Liver (tissue), 3 donors: Measurements from ENCODE around the gene IFIH1.

Source experiments
- CTCF ChIP-seq: fragments of 150-350 bp; IDR thresholded peaks from 2 replicates; pipeline ENCODE4 v1.5.1; 2017; ENCODE audit warnings: improper control_type of control experiment, low read depth, low read length; ENCODE audit not compliant: missing input control
- EGR1 ChIP-seq, 2 donors: IDR thresholded peaks; 2 replicates each; pipeline ENCODE4 v1.6.1; 2016 to 2018; ENCODE audit warnings: antibody characterized with exemption in 2 of 2, low read depth in 2 of 2
- FOXA1 ChIP-seq: IDR thresholded peaks from 2 replicates; pipeline ENCODE4 v1.6.1; 2016; ENCODE audit warnings: antibody characterized with exemption
- RAD21 ChIP-seq, 2 donors: IDR thresholded peaks; 2 replicates each; pipeline ENCODE4 v1.6.1; 2016; ENCODE audit warnings: antibody characterized with exemption in 2 of 2, mild to moderate bottlenecking in 2 of 2
- RXRA ChIP-seq, 2 donors: IDR thresholded peaks; 2 replicates each; pipeline ENCODE4 v1.6.1; 2017 to 2018; ENCODE audit warnings: antibody characterized with exemption in 2 of 2, mild to moderate bottlenecking in 1 of 2
- TAF1 ChIP-seq: conservative IDR thresholded peaks from 2 replicates; pipeline ENCODE4 v1.6.1; 2016; ENCODE audit warnings: antibody characterized with exemption, mild to moderate bottlenecking
- YY1 ChIP-seq: IDR thresholded peaks from 2 replicates; pipeline ENCODE4 v1.6.1; 2016; ENCODE audit warnings: antibody characterized with exemption, mild to moderate bottlenecking
- ZBTB33 ChIP-seq: IDR thresholded peaks from 2 replicates; pipeline ENCODE4 v1.6.1; 2016; ENCODE audit warnings: antibody characterized with exemption
- TF ChIP-seq, protein P1 (sequence below): IDR thresholded peaks from 2 replicates; pipeline ENCODE4 v1.6.1; 2016; ENCODE audit warnings: antibody characterized with exemption
- TF ChIP-seq, protein P2 (sequence below): IDR thresholded peaks from 2 replicates; pipeline ENCODE4 v1.6.1; 2016; ENCODE audit warnings: antibody characterized with exemption
- TF ChIP-seq, protein P3 (sequence below): IDR thresholded peaks from 2 replicates; pipeline ENCODE4 v1.6.1; 2016; ENCODE audit warnings: antibody characterized with exemption, mild to moderate bottlenecking
- donor health status: healthy.
- donor health status: healthy.

DNA sequence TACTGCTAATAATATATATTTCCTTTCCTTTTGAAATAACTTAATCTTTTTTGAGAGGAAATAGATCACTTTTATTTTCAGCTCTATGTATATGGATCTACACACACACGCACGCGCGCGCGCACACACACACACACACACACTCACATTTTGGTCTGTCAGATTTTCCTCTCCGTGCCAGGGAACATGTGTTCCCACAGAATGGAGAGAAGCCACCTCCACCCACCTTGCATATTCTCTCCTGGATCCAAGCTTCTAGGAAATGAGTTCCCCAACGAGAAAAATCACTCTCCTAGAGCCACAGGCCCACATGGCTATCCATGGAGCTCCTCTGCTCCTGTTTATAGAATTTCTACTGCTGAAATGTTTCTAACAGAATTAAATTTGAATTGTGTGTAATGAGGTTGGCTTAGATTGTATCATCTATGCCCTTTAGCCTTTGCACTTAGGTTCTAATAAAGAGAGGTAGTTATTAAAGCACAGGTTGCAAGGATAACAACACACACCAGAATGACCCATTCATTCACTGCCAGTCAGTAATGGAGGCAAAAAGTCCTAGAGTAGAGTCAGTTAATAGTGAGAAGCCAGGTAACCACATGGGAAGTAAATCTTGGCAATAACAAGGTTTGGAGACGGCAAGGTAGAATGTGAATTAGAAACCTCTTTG, 19.7 kb downstream of the IFIH1 start:
- TF ChIP-seq, protein P1, sequence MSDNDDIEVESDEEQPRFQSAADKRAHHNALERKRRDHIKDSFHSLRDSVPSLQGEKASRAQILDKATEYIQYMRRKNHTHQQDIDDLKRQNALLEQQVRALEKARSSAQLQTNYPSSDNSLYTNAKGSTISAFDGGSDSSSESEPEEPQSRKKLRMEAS = no peak
- TF ChIP-seq CTCF = no peak
- no peak for TF ChIP-seq YY1
- TF ChIP-seq, protein P2, sequence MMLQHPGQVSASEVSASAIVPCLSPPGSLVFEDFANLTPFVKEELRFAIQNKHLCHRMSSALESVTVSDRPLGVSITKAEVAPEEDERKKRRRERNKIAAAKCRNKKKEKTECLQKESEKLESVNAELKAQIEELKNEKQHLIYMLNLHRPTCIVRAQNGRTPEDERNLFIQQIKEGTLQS = no peak
- TF ChIP-seq, protein P3, sequence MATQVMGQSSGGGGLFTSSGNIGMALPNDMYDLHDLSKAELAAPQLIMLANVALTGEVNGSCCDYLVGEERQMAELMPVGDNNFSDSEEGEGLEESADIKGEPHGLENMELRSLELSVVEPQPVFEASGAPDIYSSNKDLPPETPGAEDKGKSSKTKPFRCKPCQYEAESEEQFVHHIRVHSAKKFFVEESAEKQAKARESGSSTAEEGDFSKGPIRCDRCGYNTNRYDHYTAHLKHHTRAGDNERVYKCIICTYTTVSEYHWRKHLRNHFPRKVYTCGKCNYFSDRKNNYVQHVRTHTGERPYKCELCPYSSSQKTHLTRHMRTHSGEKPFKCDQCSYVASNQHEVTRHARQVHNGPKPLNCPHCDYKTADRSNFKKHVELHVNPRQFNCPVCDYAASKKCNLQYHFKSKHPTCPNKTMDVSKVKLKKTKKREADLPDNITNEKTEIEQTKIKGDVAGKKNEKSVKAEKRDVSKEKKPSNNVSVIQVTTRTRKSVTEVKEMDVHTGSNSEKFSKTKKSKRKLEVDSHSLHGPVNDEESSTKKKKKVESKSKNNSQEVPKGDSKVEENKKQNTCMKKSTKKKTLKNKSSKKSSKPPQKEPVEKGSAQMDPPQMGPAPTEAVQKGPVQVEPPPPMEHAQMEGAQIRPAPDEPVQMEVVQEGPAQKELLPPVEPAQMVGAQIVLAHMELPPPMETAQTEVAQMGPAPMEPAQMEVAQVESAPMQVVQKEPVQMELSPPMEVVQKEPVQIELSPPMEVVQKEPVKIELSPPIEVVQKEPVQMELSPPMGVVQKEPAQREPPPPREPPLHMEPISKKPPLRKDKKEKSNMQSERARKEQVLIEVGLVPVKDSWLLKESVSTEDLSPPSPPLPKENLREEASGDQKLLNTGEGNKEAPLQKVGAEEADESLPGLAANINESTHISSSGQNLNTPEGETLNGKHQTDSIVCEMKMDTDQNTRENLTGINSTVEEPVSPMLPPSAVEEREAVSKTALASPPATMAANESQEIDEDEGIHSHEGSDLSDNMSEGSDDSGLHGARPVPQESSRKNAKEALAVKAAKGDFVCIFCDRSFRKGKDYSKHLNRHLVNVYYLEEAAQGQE = no peak
- no peak for TF ChIP-seq ZBTB33
- TF ChIP-seq EGR1 (IDR thresholded peaks at IDR 0.05; ENCODE audit: low read depth in 2 of 2) = no peak
- TF ChIP-seq TAF1 = no peak
- no peak for TF ChIP-seq RXRA (IDR thresholded peaks at IDR 0.05)
- no peak for TF ChIP-seq FOXA1
- no peak for TF ChIP-seq RAD21 (IDR thresholded peaks at IDR 0.05)
